Sigmoid colon (tissue), 7 donors: ENCODE measurements around the gene RASD1. TPM values are rescaled to one million over a fixed set of nuclear protein-coding genes. Genes with fewer than 3 reads are reported as not detected.

Experiments used
- DNase-seq: peaks from one replicate; pipeline ENCODE4 v3.0.0-alpha.2; 2019
- H3K27ac ChIP-seq, 4 donors: fragments of 200-600 bp; sonication (generic); one replicate each; pipeline ENCODE4 v1.5.1; 2016 to 2019; ENCODE audit warnings: mild to moderate bottlenecking in 1 of 4
- H3K27me3 ChIP-seq, 3 donors: fragments of 200-600 bp; sonication (generic); one replicate each; pipeline ENCODE4 v1.5.1; 2019; ENCODE audit warnings: mild to moderate bottlenecking in 1 of 3
- H3K36me3 ChIP-seq, 4 donors: fragments of 200-600 bp; sonication (generic); one replicate each; pipeline ENCODE4 v1.5.1; 2016 to 2019
- H3K4me1 ChIP-seq, 4 donors: fragments of 200-600 bp; sonication (generic); one replicate each; pipeline ENCODE4 v1.5.1; 2017 to 2019
- H3K4me3 ChIP-seq, 4 donors: fragments of 200-600 bp; sonication (generic); one replicate each; pipeline ENCODE4 v1.5.1; 2017 to 2019; ENCODE audit warnings: mild to moderate bottlenecking in 2 of 4, moderate library complexity in 1 of 4
- H3K9me3 ChIP-seq, 4 donors: fragments of 200-600 bp in 3 of 4; sonication (generic) in 3 of 4; one replicate each; pipeline versions ENCODE4 v1.5.1 to v1.6.1; 2013 to 2019
- CTCF ChIP-seq, 4 experiments: fragments of 450-650 bp in 3 of 4; fragments of 200-600 bp in 1 of 4; IDR thresholded peaks; one replicate each; pipeline ENCODE4 v1.5.1; 2016 to 2019; ENCODE audit warnings: antibody characterized with exemption in 4 of 4, mild to moderate bottlenecking in 3 of 4, moderate library complexity in 2 of 4
- EP300 ChIP-seq, 4 donors: sonication (generic); formaldehyde crosslinking; IDR thresholded peaks; one replicate each; pipeline ENCODE4 v1.6.1; 2017; ENCODE audit warnings: antibody characterized with exemption in 4 of 4
- POLR2A ChIP-seq, 2 donors: fragments of 450-650 bp; IDR thresholded peaks; one replicate each; pipeline ENCODE4 v1.6.1; 2016; ENCODE audit warnings: antibody characterized with exemption in 2 of 2, mild to moderate bottlenecking in 2 of 2, moderate library complexity in 2 of 2
- POLR2AphosphoS5 ChIP-seq, 4 donors: sonication (generic); formaldehyde crosslinking; IDR thresholded peaks; one replicate each; pipeline ENCODE4 v1.6.1; 2017; ENCODE audit warnings: antibody characterized with exemption in 4 of 4
- WGBS, 2 donors: extraction: QIAGEN DNeasy Blood & Tissue Kit; methylation state at CpG; one replicate each; pipeline ENCODE4 v1.1.7; 2013; 5-methylcytosine and 5-hydroxymethylcytosine counted together
- intact Hi-C: fragments of 100-400 bp; cut with DNase I; formaldehyde crosslinking; loops from one replicate; pipeline ENCODE4 v1.15.1; 2023
- polyA plus RNA-seq, 3 donors: library from polyadenylated mRNA; stranded (reverse); fragments of 200-250 nt; gene quantifications; one replicate each; pipeline ENCODE4 v1.2.3, GENCODE V29; 2013
- total RNA-seq, 4 donors: library from RNA; depleted of rRNA; stranded (reverse); fragments of >200 nt; gene quantifications; one replicate each; pipeline ENCODE4 v1.1.0, GENCODE V29; 2016
- donor health status: healthy with polysubstance abuse.
- donor health status: Bipolar disorder and iron deficiency.
- donor health status: healthy.

Gene RASD1
- total and polyA plus RNA-seq, 7 donors = 5.8 to 40.8 (median 12.5) TPM

GRCh38 chr17:17510456-17511292 is 14.5 kb upstream of the RASD1 start:
- Histone ChIP-seq H3K27me3 (no peaks in the 10 kb centered on the region), H3K36me3 (no peaks in the 10 kb centered on the region), H3K9me3 (no peaks in the 10 kb centered on the region), H3K4me1 (no peaks in the 10 kb centered on the region), H3K27ac (no peak overlapping the region), H3K4me3 (no peak overlapping the region)
- intact Hi-C loops = loop anchor here (5.0 kb wide), 1 partner anchor 57 kb away; no protein-coding TSS in a partner anchor
- 85 to 93% methylated on average over 20 of the region's 20 CpGs for WGBS, 2 donors
- no peak for TF ChIP-seq CTCF (IDR thresholded peaks at IDR 0.05)
- TF ChIP-seq EP300 (IDR thresholded peaks at IDR 0.05) = no peak
- TF ChIP-seq POLR2AphosphoS5 (IDR thresholded peaks at IDR 0.05) = no peak
- TF ChIP-seq POLR2A (IDR thresholded peaks at IDR 0.05) = no peak
- DNase-seq = no peak

- Histone ChIP-seq H3K27ac (no peak overlapping the region), H3K9me3 (no peaks in the 10 kb centered on the region), H3K4me3 (no peak overlapping the region), H3K36me3 (no peaks in the 10 kb centered on the region), H3K4me1 (no peaks in the 10 kb centered on the region), H3K27me3 (no peaks in the 10 kb centered on the region)
- DNase-seq = no peak
- 88 to 90% methylated on average over 21 of the region's 21 CpGs for WGBS, 2 donors
- intact Hi-C loops = loop anchor here (5.0 kb wide), 1 partner anchor 57 kb away; no protein-coding TSS in a partner anchor
- TF ChIP-seq CTCF (IDR thresholded peaks at IDR 0.05) = no peak
- no peak for TF ChIP-seq POLR2AphosphoS5 (IDR thresholded peaks at IDR 0.05)
- TF ChIP-seq POLR2A (IDR thresholded peaks at IDR 0.05) = no peak
- no peak for TF ChIP-seq EP300 (IDR thresholded peaks at IDR 0.05)
These were observed 13.6 kb upstream of the RASD1 start for GRCh38 chr17:17509601-17510425.

- DNase-seq = no peak
These were observed 12.7 kb upstream of the RASD1 start for GRCh38 chr17:17508646-17509591.

More at GRCh38 chr17:17508646-17509591, 12.7 kb upstream of the RASD1 start:
- intact Hi-C loops = no loop called here
- TF ChIP-seq CTCF (IDR thresholded peaks at IDR 0.05) = no peak
- TF ChIP-seq POLR2AphosphoS5 (IDR thresholded peaks at IDR 0.05) = no peak
- TF ChIP-seq EP300 (IDR thresholded peaks at IDR 0.05) = no peak
- no peak for TF ChIP-seq POLR2A (IDR thresholded peaks at IDR 0.05)
- H3K27ac ChIP-seq = no peak overlapping the region
- no peaks in the 10 kb centered on the region for H3K4me1 ChIP-seq
- no peak overlapping the region for H3K4me3 ChIP-seq
- no peaks in the 10 kb centered on the region for H3K27me3 ChIP-seq
- 90 to 94% methylated on average over 33 of the region's 33 CpGs for WGBS, 2 donors
- H3K9me3 ChIP-seq = no peaks in the 10 kb centered on the region
- no peaks in the 10 kb centered on the region for H3K36me3 ChIP-seq
